ENCODE data around the gene SEC24D.

Gene SEC24D

DNA sequence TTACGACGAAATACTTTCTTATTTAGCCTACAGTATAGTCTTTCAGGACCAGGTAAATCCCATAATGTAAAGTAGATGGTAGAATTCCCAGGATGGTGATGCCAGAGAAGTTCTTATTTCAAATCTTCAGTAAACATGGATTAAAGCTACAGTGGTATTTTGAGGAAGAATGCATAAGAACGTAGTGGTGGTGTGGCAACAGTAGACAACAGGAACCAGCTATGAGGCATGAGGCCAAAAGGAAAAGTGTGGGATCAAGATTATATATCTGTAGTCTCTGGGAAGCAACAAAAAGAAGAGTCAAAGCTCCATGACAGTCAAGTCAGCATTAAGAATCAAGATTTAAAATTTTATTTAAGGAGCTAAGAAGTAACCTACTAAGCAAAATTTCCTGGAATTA, 90.6 kb downstream of the SEC24D start:
- no peak for DNase-seq

DNA sequence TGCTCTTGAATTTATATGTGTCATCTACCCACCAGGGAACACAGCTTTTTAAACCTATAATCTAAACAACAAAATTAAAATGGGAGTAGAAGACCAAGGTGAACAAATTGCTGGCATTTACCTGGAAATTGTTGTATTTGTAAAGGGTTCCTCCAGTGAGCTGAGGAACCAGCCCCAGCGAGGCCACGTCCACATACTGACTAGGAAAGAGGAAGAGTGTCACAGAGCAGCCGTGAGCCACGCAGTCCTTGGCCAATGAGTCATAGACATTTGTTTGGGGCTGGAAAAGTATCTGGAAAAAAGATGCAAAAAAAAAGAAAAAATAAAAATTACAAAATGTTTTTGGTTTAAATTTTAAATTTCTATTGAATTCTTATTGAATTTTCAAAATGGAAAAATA, 92.1 kb downstream of the SEC24D start:
- DNase-seq: no peak

DNA sequence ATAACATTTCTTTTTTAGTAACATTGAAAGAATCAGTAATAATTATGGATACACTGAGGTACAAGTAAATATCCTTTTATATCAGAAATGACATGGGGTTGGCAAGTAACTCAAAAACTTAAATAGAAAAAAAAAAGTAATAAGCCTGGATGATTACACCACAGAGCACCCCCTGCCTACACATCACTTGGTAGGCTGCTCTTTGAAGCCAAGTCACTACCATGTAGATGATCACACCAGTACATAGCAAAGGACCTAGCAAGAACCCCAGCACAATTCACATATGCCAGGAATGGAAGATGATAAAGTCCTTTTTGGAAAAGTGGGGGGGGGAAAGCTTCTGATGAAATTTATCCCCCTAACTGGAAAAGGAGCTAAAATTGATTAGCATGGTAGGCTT, 93.9 kb downstream of the SEC24D start:
- DNase-seq: no peak

GRCh38 chr4:118741301-118741855, 94.5 kb downstream of the SEC24D start:
- DNase-seq: no peak

GRCh38 chr4:118740869-118741268, 95.1 kb downstream of the SEC24D start:
- DNase-seq: peak in 1 of 2 experiments; percentile 1

DNA sequence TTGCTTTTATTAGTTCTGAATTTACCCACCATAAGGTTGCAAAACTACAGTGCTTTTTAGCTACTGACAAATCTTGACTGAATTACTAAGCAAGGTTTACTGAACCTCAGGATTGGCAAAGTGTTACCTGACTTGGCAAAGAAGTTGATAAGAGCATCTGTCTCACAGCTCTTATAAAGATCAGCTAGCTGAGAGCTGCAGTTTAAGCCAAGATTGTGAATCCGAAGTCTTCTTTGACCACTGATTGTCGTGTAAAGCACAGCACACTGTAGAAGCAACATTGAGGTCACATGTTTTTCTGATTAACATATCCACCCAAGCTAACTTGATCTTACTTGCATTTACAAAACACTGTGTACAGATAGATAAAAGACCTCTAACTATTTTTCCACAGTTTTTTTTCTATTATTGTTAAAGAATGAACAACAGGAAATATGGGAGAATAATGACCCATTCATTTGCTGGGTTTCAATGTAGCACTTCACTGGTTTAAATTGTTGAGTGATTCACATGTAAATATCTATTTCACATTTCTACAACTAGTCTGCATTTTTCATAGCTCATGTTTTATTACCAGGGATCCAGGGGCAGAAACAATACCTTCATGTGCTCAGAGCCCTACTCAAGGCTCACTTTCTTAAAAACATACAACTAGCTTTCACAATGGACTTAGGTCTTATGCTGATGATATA, 96.8 kb downstream of the SEC24D start:
- no peak for DNase-seq

DNA sequence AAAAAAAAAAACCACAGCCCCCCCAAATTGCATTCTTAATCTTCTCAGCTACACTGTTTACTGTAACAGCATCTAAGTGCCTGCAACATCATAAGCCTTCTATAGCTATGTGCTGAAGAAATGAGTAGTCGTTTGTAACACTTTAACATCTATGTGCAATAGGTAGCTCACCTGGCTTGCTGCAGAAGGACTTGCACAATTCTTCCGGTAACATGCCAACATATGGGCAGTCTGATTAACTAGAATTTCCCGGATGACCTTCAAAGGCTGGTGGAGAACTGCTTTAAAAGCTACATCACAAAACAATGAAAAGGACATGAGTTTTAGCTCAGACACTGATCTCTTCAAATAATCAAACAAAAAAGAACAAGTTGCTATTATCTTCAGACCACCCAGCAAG, 97.8 kb downstream of the SEC24D start:
- DNase-seq: no peak

GRCh38 chr4:118736900-118737299, 99.0 kb downstream of the SEC24D start:
- no peak for DNase-seq

GRCh38 chr4:118734491-118735205, 101.3 kb downstream of the SEC24D start:
- DNase-seq: no peak

GRCh38 chr4:118732591-118733330, 103.2 kb downstream of the SEC24D start:
- no peak for DNase-seq

GRCh38 chr4:118730683-118731082, 105.2 kb downstream of the SEC24D start:
- no peak for DNase-seq

DNA sequence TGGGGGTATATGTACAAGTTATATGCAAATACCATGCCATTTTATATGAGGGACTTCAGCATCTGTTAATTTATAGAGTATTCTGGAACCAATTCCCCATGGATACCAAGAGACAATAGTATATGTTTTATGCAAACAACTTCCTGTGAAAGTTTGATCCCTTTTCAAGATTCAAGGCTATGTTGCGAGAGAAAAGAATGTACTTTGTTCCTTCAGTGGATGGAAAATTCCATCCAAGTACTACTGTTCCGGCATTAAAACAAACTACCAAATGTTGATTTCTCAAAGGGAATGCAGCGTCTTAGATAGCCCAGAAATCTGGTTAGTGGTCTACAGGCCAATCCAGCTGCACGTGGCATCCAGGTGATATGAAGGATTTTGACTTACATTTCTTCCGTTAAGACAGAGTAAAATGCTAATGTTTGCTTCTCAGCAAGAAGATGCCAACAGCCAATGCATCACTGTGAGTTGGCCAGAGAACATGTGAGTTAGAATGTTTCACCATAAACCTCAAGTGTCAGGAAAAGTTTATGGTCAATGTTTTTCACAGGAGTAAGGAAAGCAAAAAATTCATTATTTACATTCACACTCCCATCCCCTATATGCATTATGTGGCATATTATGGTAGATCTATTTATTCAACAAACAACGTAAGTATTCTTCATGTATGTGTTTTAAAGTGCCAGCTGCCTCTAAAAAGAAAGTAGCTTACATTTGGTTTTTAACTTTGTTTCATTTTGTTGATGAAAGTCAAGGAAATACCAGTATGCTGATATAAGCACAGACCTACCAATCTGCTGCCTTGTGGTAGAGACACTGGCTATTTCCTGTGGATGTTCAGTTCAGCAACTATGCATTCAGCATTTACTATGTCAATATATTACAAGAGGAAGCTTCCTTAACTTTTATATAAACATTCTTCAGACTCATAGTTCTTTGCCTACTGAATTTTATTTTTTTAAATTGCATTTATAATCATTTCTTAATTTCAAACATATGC, 106.3 kb downstream of the SEC24D start:
- no peak for DNase-seq

GRCh38 chr4:118727360-118727759, 108.6 kb downstream of the SEC24D start:
- no peak for DNase-seq

GRCh38 chr4:118723369-118723768, 112.6 kb downstream of the SEC24D start:
- no peak for DNase-seq

DNA sequence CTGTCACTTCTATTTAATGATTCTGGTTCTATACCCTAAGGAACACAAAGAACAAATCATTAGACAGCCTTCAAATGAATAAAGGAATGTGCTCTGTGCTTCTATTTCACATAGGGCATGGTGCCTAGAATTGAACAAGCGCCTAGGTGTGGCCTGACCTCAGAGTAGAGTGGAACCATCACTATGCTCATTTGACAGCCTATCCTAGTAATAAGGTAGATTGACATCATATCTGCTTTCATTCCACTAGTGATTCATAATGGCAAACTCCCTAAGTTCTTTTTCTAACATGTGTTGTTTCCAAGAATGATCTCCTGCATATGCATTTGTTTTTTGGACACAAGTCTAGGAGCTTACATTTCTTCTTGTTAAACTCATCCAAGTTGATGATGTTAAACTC, 114.2 kb downstream of the SEC24D start:
- DNase-seq: no peak

DNA sequence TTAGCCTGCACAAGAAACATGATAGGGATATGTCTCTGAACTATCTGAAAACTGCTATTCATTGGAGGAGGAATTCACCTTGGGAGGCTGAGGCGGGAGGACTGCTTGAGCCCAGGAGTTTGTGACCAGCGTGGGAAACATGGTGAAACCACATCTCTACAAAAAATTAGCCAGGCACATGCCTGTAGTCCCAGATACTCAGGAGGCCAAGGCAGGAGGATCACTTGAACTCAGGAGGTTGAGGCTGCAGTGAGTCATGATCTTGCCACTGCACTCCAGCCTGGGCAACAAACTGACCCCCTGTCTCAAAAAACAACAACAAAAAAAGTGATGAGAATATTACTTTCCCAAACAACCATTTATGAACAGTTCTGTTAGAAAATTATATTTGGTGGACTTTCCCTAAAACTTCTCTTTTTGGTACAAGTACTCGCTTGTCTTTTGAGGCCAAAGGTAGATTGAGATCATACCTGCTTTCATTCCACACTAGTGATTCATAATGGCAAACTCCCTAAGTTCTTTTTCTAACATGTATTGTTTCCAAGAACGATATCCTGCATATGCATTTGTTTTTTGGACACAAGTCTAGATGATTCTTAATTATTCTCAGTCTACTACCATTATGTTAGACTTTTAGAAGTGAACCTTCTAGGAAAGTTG, 117.3 kb downstream of the SEC24D start:
- DNase-seq: no peak

GRCh38 chr4:118716304-118716703, 119.6 kb downstream of the SEC24D start:
- DNase-seq: no peak

DNA sequence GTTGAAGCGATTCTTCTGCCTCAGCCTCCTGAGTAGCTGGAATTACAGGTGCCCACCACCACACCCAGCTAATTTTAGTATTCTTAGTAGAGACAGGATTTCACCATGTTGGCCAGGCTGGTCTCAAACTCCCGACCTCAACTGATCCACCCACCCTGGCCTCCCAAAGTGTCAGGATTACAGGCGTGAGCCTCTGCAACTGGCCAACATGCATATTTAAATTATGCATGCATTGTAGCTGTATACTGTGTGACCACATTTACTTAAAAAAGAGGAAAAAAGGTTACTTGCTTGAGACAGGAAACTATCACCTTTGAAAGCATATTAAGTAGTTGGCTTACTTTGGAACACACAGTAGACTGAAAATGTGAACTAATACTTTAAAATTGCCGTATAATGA, 121.2 kb downstream of the SEC24D start:
- DNase-seq: no peak

DNA sequence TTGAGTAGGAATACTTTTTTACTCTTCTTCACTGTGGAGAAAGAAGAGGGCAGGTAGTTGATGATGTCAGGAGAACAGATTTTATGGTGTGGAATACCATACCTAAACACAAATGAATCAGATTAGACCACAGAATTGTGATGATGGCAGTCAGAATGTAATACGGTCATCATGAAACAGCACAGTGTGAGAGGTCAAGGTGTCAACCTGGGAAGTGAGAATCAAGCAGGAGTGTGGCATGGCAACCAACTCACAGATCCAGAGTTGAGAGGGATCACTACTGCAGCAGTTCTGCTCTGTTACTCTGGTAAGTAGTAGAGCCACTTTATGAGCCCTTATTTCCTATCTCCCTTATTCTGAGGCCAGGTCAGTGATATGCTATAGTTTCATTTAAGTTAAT, 123.1 kb downstream of the SEC24D start:
- no peak for DNase-seq

DNA sequence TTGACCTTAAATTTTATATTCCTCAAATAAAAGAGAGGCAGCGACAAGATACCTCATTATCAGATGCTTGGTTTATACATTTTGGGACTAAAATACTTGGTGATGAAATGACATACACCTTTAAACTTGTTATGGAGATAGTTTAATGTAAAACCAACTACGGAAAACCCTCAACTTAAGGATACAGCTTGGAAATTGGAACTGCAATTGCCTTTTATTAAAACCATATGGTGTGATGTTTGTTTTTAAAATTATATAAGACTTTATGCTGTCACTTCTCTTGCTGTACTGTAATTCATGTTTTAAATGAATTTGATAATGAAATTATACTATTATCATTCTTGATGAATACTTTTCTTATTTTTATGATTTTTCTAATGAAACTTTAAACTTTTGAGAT, 124.9 kb downstream of the SEC24D start:
- DNase-seq: no peak

GRCh38 chr4:118703118-118703517, 132.8 kb downstream of the SEC24D start:
- no peak for DNase-seq

All from NCI-H1930 (cell line).